Lung microvascular endothelial cell (primary cell): Measurements from ENCODE around the gene NOC4L. TPM values are rescaled to one million over a fixed set of nuclear protein-coding genes. Genes with fewer than 3 reads are reported as not detected.

Experiments used
- DNase-seq, 2 donors: peaks; one replicate each; pipeline versions ENCODE4 v3.0.0 to v3.0.0-alpha.2; 2010; ENCODE audit warnings: low read depth in 2 of 2
- total RNA-seq: library from RNA; depleted of rRNA; stranded (reverse); fragments of >200 nt; gene quantifications from 2 replicates; pipeline ENCODE4 v1.2.1, GENCODE V29; 2014

NOC4L gene
- total RNA-seq, 1 donor from 2014 or later, result 9.9 TPM

DNA sequence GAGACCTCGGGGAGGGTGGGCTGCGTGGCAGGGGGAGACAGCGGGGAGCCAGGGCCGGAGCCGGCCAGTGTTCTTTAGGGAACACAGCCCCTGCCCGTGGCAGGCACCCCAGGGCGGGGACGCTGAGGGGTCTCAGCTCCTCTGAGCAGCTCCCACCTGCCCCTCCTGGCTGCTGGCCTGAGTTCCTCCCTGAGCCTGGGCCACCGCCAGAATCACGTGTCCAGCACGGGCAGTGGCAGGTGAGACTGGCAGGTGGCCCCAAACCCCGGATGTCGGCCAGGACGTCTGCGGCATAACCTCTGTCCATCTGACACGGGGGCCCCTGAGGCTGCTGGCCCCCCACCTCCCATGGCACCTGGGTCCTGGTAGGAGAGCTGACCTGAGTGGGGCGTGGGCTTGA is 25.1 kb downstream of the NOC4L start:
- no peak for DNase-seq

DNA sequence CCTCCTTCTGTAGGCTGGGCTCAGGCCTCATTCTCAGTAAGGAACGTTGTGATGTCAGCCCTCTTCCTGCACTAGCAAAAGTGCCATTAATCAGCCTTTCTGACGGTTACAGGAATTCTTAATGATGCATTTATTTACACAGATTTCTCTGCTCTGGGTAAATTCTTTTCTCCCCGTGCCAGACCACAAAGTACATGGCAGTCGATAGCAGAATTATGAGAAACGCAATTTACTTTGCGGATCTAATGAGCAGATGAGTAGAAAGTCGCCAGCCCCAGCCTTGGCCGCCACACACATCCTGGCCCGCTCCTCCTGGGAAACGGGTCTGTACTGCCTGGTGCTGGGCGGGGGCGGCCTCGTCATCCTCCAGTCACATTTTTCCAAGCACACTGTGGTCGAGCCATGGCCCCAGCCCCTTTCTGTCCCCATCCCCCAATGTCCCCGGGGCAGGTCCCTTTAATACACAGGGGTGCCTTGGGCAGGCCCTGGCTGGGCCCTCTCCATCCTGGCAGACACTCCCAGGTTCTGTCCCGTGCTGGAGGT is 25.9 kb downstream of the NOC4L start:
- DNase-seq, result peak in 1 of 2 donors; percentile 90

DNA sequence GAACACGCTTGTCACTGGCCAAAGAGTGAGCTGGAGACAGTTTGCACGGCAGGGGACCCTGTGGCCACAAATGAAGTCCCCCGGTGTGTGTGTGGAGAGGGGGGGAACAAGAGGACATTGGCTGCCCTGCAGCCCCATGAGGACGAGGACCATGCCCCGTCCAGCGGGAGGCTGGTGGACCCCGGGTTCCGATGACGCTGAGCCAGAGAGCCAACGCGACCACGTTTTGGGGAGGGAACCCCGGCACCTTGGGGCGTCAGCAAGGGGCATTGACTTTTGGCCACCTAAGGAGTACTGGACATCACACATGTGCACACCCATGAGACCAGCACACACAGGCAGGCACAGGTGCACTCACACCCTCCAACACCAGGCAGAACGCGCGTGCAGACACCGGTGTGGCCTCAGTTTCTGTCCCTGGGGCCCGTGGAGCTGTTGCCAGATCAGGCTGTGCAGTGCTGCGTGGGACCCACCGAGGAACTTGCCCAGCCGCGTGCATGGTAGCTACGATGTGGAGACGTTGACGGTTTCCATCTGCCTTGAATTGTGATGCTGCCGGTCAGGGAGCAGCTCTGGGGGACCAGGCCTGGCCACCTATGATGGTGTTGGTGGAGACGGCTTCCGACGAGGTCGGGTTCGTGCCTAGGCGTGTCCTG is 26.5 kb downstream of the NOC4L start:
- no peak for DNase-seq

DNA sequence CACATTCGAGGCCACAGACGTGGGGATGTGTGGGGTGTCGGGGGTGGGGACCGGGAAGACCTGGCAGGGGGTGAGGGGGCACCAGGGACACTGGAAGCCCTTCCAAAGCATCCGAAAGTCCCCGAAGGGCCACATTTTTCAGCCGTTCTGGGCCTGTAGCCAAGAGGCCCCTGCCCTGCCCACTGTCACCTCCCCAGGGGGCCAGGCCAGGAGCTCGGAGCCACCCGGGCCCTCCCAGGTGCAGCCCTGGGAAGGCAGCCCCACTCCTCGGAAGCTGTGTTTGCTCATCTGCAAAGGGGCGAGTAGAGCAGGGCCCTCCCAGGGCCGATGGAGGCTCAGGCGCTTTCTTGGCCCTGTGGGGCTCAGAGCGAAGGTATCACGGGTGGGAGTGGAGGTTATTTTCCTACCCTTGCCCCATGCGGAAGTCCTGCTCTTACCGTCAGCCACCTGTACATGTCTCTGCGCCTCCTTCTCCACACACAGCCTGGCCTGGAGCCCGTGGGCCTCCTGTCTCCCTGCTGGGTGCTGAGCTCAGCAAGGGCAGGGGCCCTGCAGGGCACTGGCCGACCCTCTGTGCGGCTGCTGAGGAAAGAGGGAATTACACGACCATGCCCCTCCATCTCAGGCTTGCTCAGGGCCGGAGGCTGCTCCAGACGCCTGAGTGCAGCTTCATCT is 27.2 kb downstream of the NOC4L start:
- DNase-seq, result no peak

DNA sequence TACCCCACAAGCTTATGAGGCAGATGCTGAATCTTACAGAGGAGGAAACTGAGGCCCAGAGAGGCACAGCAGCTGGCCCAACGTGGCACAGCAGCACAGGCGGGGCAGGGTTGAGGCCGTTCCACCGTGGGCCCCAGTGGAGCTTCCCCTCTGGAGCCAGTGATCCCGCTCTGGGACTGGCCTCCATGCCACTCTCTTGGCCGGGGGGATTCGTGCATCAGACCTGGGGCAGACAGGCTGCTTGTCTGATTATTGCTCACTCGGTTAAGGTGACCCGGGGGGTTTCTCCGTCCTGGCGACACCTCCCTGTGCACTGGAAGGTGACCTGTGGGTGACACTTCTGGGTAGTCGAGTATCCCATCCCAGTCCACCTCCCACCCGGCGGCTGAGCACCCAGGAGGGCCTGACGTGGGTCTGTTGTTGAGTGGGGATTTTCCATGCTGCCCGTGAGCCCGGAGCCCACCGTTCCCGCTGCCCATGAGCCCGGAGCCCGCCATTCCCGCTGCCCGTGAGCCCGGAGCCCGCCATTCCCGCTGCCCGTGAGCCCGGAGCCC is 27.8 kb downstream of the NOC4L start:
- no peak for DNase-seq

DNA sequence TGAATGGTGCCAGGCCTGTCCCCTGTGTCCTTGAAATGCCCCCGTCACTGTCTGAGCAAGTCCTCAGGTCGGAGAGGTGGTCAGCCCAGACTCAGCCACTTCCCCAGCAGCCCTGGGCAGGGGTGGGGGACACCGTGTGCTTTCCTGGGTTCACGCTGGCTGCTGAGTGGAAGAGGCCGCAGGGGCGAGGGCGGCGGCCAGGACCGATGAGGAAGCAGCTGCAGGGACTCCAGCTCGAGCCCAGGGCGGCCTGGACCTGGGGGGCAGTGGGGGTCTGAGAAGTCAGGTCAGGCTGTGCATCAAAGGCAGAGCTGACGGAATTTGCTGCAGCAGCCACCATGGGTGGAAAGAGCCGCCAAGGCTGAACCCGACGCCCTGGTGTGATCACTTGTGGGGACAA is 28.4 kb downstream of the NOC4L start:
- DNase-seq, result no peak

DNA sequence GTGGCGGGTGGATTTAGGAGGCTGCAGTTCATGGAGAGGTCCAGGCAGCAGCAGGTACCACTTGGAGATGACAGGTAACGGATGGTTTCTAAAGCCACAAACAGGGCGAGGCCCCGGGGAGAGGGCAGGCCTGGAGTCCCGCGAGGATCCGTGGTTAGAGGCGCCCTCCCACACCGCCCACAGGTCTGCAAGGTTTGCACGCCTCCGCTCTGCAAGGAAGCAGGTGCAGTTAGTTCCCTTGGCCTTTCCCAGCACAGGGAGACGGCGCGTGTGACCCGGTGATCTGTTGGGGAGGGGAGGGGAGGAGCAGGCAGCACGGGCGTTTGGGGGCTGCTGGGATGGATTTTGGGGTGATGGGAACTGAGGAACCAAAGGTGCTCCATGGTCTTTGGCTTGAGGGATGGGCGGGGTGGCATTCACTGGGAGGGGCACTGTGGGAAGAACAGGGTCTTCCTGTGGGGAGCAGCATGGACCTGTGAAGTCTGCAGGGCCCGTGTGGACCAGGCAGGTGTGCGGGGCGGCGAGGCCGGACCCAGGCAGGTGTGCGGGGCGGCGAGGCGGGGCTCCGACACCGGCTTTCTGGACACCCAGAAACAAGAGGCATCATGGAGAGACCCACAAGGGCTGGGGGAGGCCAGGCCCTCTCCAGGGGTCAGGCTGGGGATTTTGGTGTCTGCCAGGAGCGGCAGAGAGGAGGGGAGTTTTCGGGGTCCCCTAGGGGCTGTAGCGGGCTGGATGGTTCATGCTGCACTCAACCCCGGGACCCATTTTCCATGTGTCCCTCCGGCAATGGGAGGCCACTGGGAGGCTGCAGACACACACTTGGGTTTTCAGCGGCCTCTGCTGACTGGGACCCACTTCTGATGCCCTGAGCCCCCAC is 29.1 kb downstream of the NOC4L start:
- DNase-seq, result no peak

DNA sequence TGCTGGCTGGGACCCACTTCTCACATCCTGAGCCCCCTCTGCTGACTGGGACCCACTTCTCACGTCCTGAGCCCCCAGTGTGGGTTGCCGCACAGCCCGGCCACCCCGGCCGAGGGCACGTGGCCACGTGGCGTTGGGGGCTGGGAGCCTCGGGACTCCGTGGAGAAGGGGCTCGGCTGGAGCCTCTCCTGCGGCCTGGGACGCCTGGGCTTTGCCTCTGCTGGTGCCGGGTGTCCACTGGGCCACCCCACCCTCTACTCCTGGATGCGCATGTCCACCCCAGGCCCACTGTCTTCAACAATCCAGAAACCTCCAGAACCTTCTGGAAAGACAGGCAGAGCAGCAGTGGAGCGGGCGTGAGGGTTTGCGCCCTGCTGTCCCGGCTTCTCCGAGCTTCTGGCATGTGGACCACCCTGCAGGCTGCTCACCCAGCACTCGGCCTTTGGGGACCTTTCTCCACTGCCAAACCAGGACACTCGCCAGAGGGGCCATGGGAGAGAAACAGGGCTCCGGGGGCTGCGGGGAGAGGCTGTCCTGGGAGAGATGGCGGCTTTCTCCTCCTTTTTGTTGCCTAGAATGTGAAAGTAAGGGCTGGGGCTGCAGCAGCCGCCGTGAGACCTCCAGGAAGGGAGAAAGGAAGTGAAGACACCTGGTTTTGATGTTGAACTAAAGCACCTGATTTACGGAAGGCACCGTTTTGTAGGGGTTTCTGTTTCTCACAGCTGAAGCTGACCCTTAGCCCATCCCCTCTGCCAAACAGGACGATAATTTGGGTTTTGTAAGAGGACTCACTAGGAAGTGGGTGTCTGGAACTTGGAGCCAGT is 30.0 kb downstream of the NOC4L start:
- DNase-seq, result no peak

DNA sequence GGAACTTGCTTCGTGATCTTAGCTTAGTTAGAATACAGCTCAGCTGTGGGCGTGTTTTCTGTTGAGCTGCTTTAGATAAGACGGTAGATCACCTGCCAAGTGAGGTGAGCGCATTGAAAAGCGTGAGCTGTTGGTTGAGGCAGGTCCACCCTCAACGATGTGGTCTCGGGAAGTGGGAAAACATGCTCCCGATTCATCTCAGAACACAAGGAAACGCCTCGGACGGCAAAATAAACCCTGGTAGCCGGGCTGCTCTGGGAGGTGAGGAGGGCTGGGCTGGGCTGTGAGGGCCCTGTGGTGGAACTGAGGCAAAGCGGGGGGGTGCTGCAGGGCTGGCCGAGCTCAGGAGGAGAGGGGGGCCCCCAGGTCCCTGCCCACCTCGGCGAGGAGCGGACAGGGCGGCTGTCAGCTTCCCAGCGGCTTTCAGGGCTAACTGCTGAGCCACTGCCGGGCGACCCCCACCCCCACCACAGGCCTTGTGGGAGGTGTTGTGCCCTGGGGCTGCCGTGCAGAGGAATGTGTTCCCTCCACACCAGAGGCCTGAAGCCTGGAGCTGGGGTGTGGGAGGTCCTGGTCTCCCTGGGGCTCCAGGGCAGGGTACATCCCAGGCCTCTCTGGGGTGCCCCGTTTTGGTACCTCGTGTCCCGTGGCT is 30.7 kb downstream of the NOC4L start:
- DNase-seq, result no peak

DNA sequence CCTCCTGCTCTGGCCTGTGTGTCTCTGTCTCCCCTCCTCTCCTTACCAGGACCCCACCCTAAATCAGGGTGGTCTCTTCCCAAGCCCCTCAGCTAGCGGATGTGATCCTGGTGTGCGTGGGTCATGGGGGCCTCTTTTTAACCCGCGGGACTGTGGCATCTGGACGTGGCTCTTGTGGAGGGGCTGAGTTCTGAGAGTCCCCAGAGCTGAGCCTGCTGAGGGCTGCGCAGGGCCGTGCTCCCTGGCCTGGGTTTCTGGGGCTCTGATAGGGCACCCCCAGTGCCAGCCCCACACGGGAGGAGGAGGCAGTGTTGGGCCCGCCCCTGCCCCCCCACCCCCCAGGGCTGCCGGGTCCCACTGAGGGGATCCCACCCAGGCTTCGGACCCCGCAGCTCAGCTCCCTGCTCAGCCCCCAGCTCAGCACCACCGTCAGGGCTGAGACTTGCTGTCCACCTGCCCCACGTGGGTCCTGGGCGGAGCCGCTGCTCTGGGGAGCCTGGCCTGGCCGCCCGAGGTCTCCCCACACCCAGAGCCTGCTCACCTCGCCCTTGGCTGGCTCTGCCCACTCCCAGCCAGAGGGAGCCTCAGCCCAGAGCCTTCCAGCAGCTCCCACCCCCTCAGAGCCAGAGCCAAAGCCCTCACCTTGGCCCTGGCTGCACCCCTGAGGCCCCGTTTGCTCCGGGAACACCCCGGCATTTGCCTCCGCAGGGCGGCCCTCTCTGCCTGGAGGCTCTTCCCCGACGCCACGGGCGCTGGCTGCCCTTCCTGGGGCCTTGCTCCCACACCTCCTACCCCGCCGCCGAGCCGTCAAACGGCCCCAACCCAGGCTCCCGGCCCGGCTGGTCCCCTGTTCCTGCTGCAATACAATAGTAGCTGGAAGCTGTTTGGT is 31.5 kb downstream of the NOC4L start:
- no peak for DNase-seq

DNA sequence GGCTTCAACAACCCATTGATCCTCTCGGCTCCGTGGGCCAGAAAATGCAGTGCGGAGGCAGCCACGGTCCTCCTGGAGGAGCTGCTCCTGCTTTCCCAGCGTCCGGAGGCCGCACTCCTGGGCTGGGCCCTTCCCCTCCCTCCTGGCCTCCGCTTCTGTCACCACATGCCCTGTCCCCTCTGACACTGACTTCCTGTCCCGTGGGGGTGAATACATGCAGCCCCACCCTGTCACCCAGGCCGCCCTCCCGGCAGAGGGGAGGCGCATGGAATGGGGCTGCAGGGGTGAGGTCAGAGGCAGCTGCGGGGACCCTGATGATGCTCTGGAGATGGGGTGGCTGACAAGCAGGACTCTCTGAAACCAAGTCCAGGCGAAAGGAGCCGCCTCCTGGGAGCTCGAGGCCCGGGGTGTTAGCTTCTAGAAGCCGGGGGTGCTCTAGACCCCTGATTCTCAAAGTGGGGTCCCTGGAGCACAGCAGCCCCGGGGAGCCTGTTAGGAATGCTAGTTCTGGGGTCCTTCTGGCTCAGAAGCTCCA is 32.2 kb downstream of the NOC4L start:
- DNase-seq, result no peak

DNA sequence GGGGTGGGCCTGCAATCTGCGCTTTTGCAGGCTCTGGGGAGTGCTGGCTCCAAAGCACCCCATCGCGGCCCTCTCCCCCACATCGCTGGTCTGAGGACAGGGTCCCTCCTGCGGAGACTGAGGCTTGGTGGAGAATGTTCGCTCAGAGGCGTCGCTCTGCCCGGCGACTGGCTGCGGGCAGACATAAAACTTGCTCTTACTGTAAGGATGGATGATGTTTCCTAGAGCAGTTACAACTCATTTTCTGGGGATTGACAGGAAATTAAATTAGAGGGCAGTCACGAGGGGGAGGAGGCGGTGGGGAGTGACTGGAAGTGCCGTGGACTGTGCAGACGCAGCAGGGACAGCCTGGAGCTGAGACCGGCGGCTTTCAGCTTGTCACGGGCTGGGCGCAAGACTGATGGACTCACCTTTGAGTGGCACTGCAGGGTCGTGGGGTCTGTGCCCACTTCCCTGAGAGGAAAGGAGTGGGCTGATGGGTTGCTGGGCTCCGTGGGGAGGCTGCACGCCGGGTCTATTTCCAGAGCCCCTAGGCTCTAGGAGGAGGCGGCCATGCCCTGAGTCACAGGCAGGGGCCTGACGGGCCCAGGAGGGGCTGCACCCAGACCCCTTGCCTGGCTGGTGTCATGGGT is 32.8 kb downstream of the NOC4L start:
- DNase-seq, result no peak

DNA sequence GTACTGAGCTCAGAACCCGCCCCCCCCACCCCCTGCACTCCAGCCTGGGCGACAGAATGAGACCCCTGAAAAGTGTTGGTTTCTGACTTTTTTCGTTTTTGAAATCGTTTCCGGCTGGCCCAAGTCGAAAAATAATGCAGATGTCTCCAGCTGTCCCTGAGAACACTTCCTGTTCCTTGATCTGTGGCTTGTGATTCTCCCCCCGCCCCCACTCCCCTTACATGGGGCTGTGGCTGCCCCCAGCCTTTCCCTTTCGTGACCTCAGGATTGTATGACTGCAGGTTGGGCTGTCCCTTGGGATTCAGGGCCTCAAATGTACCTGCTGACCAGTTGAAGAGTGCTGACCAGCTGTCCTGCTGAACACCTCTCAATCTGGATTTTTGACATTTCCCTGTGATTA is 34.1 kb downstream of the NOC4L start:
- no peak for DNase-seq

DNA sequence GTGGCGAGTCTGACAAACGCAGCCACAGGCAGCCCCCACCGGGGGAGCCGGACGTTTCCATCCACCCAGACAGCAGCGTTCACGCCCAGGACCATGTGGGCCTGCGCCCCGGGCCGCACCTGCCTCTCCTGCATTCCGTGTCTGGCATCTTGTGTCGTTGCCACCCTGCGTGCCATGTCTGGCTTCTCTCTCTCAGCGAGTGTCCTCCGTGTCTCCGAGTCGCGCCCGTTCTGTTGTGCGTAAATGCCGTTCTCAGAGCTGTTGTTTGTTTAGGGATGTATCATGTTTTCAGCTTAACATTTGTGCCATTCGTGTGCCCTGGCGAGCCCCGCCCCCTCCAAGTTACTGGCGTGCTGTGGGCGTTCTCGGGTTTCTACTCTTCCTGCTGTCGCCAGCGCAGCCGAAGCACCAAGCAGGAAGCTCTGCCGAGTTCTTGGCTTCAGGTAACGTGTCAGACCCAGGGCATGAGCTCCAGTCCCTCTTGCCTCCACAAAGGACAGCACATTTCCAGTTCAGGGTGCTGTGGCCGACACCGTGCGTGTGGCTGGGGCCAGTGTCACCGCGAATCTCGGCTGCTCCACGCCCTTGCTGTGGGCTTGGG is 34.6 kb downstream of the NOC4L start:
- no peak for DNase-seq

DNA sequence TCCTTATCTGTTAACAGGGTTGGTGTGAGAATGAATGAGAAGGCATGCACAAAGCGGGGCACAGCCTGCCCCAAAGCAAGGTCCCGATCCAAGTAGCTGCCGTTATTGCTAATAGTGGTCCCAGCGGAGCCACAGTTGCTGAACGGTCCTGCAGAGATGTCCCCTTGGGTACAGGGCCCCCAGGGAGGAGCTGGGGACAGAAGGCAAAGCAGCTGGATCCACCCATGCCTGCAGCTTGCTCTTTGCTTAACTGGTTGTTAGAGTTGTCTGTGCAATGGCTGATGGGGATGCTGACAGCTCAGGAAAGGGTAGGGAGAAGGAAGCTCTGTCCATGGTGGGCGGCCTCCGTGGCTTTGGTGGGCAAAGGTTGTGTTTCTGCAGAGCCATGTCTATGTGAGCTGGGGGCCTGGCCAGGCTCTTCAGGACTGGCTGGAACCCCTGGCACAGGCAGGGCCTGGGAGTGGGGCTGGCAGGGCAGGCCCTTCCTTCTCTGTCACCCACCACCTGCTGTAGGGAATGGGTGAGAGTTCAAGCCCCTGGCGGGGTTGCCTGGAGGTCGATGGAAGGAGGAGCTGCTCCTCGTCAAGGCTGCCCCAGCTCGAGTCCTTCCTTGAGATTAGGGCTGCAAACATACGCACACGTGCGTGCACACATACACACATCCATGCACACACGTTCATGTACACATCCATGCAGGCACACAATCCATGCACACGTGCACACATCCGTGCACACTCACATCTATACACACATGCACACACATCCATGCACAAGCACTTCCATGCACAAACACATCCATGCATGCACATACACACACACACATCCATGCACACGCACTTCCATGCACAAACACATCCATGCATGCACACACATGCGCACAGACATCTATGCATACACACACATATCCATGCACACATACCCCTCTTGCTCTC is 35.4 kb downstream of the NOC4L start:
- DNase-seq, result no peak

DNA sequence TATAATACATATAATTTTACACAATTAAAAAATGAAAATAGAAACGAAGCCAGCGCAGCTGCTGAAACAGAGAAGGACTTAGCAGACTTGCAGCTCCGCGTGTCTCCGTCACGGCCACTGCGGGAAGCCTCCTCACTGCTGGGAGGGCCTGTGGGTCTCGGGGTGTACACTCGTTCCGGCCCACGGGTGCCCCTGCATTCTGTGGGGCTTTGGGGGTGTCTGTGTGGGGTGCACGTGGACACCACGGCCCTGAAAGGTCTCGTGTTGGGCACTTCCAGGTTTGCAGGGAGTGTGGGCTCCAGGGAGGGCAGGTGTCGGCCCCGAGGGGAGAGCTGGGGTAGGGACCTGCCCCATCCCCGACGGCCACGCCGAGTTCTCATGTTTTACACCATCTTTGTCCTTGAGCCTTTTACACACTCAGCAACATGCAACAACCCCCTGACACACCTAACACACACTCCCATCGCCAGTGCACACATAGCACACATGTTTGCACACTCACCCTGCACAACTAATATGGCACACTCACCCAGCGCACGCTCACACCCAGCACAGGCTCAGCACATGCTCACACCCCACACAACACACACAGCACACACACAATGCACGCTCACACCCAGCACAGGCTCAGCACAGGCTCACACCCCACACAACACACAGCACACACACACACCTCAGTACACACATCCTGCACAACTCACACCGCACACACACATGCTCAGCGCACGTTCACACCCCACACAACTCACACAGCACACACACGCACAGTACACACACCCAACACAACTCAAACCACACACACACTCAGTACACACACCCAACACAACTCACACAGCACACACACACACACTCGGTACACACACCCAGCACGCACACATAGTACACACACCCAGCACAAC is 36.6 kb downstream of the NOC4L start:
- DNase-seq, result no peak
